Central memory CD8-positive, alpha-beta T cell (primary cell): Measurements from ENCODE around the gene TES.
A peak's percentile ranks its signal among the peaks of the same experiment; 100 is the strongest.

ENCODE experiments used
- ATAC-seq: fragments of 150-1000 bp; cut with Tn5 transposase; replicated peaks from 2 replicates; pipeline ENCODE4 v1.10.0; 2022; ENCODE audit warnings: mild to moderate bottlenecking, moderate FRiP score, moderate number of reproducible peaks; ENCODE audit not compliant: poor library complexity, severe bottlenecking; ENCODE audit errors: extremely low read depth
- DNase-seq, 2 donors: peaks; one replicate each; pipeline ENCODE4 v3.0.0; 2021; ENCODE audit warnings: low spot score in 2 of 2
- H3K27ac Mint-ChIP-seq: one replicate; pipeline ENCODE4 v1.8.0; 2022; ENCODE audit warnings: low read depth, mild to moderate bottlenecking, moderate library complexity, mixed read lengths
- H3K27me3 Mint-ChIP-seq: one replicate; pipeline ENCODE4 v1.8.0; 2022; ENCODE audit warnings: mixed read lengths
- H3K36me3 Mint-ChIP-seq: one replicate; pipeline ENCODE4 v1.8.0; 2022; ENCODE audit warnings: mild to moderate bottlenecking, moderate library complexity, mixed read lengths; ENCODE audit not compliant: insufficient read depth
- H3K4me1 Mint-ChIP-seq: one replicate; pipeline ENCODE4 v1.8.0; 2022; ENCODE audit warnings: mixed read lengths
- H3K4me3 Mint-ChIP-seq: one replicate; pipeline ENCODE4 v1.8.0; 2022; ENCODE audit warnings: mild to moderate bottlenecking, moderate library complexity, mixed read lengths
- H3K9me3 Mint-ChIP-seq: one replicate; pipeline ENCODE4 v1.8.0; 2022; ENCODE audit warnings: mixed read lengths

The TES gene

GRCh38 chr7:116230191-116231005 lies 20.1 kb downstream of the TES start:
- ATAC-seq = peak; percentile 16

GRCh38 chr7:116231543-116231942 lies 21.2 kb downstream of the TES start:
- peak overlapping the region; percentile 70 for H3K27ac Mint-ChIP-seq

More at GRCh38 chr7:116230191-116231005, 20.1 kb downstream of the TES start:
- Mint-ChIP-seq H3K36me3 (peaks cover 5% of the 10 kb centered on the region), H3K27ac (peak overlapping the region; percentile 70), H3K4me1 (peaks cover 65% of the 10 kb centered on the region), H3K4me3 (peak overlapping the region; percentile 39), H3K27me3 (no peaks in the 10 kb centered on the region), H3K9me3 (no peaks in the 10 kb centered on the region)
- no peak for DNase-seq

GRCh38 chr7:116231949-116232348 lies 21.6 kb downstream of the TES start:
- peak overlapping the region; percentile 41 for H3K27ac Mint-ChIP-seq

More at GRCh38 chr7:116231543-116231942, 21.2 kb downstream of the TES start:
- Mint-ChIP-seq H3K4me1 (peaks cover 56% of the 10 kb centered on the region), H3K36me3 (peaks cover 7% of the 10 kb centered on the region), H3K9me3 (no peaks in the 10 kb centered on the region), H3K4me3 (no peak overlapping the region), H3K27me3 (no peaks in the 10 kb centered on the region)
- ATAC-seq (no peak), DNase-seq (no peak)

GRCh38 chr7:116232350-116232749 lies 22.0 kb downstream of the TES start:
- H3K4me1 Mint-ChIP-seq = peaks cover 53% of the 10 kb centered on the region

More at GRCh38 chr7:116231949-116232348, 21.6 kb downstream of the TES start:
- DNase-seq (no peak), ATAC-seq (no peak)
- Mint-ChIP-seq H3K9me3 (no peaks in the 10 kb centered on the region), H3K27me3 (no peaks in the 10 kb centered on the region), H3K4me1 (peaks cover 52% of the 10 kb centered on the region), H3K36me3 (peaks cover 5% of the 10 kb centered on the region), H3K4me3 (no peak overlapping the region)

GRCh38 chr7:116232920-116233319 lies 22.6 kb downstream of the TES start:
- no peaks in the 10 kb centered on the region for H3K27me3 Mint-ChIP-seq
- no peaks in the 10 kb centered on the region for H3K9me3 Mint-ChIP-seq
- peak overlapping the region; percentile 51 for H3K27ac Mint-ChIP-seq
- no peak overlapping the region for H3K4me3 Mint-ChIP-seq
- peaks cover 10% of the 10 kb centered on the region for H3K36me3 Mint-ChIP-seq
- DNase-seq (no peak), ATAC-seq (no peak)
- H3K4me1 Mint-ChIP-seq = peaks cover 54% of the 10 kb centered on the region

More at GRCh38 chr7:116232350-116232749, 22.0 kb downstream of the TES start:
- no peak for DNase-seq
- no peak overlapping the region for H3K4me3 Mint-ChIP-seq
- H3K27me3 Mint-ChIP-seq = no peaks in the 10 kb centered on the region
- peaks cover 4% of the 10 kb centered on the region for H3K36me3 Mint-ChIP-seq
- H3K9me3 Mint-ChIP-seq = no peaks in the 10 kb centered on the region
- no peak for ATAC-seq
- H3K27ac Mint-ChIP-seq = peak overlapping the region; percentile 41

- H3K9me3 Mint-ChIP-seq = no peaks in the 10 kb centered on the region
- no peak overlapping the region for H3K4me3 Mint-ChIP-seq
- no peaks in the 10 kb centered on the region for H3K27me3 Mint-ChIP-seq
- peaks cover 18% of the 10 kb centered on the region for H3K36me3 Mint-ChIP-seq
- DNase-seq (no peak), ATAC-seq (peak; percentile 45)
- H3K4me1 Mint-ChIP-seq = peaks cover 54% of the 10 kb centered on the region
- H3K27ac Mint-ChIP-seq = peak overlapping the region; percentile 55
These were observed 24.3 kb downstream of the TES start for GRCh38 chr7:116234517-116235200.

GRCh38 chr7:116235380-116235779 lies 25.0 kb downstream of the TES start:
- no peak overlapping the region for H3K4me3 Mint-ChIP-seq
- H3K27ac Mint-ChIP-seq = peak overlapping the region; percentile 55
- no peaks in the 10 kb centered on the region for H3K9me3 Mint-ChIP-seq
- ATAC-seq (no peak), DNase-seq (no peak)
- peaks cover 18% of the 10 kb centered on the region for H3K36me3 Mint-ChIP-seq
- H3K27me3 Mint-ChIP-seq = no peaks in the 10 kb centered on the region
- H3K4me1 Mint-ChIP-seq = peaks cover 50% of the 10 kb centered on the region

GRCh38 chr7:116236020-116236630 lies 25.8 kb downstream of the TES start:
- H3K4me3 Mint-ChIP-seq = no peak overlapping the region
- DNase-seq = peak; percentile 43 to 47

GRCh38 chr7:116239020-116239419 lies 28.7 kb downstream of the TES start:
- peaks cover 30% of the 10 kb centered on the region for H3K36me3 Mint-ChIP-seq
- H3K4me1 Mint-ChIP-seq = peaks cover 39% of the 10 kb centered on the region
- H3K9me3 Mint-ChIP-seq = no peaks in the 10 kb centered on the region
- no peak for DNase-seq
- H3K27me3 Mint-ChIP-seq = no peaks in the 10 kb centered on the region
- no peak overlapping the region for H3K4me3 Mint-ChIP-seq
- H3K27ac Mint-ChIP-seq = no peak overlapping the region
- no peak for ATAC-seq

More at GRCh38 chr7:116236020-116236630, 25.8 kb downstream of the TES start:
- Mint-ChIP-seq H3K36me3 (peaks cover 23% of the 10 kb centered on the region), H3K27ac (no peak overlapping the region), H3K9me3 (no peaks in the 10 kb centered on the region), H3K4me1 (peaks cover 50% of the 10 kb centered on the region), H3K27me3 (no peaks in the 10 kb centered on the region)
- ATAC-seq = peak; percentile 66

- Mint-ChIP-seq H3K4me1 (peaks cover 39% of the 10 kb centered on the region), H3K36me3 (peaks cover 32% of the 10 kb centered on the region), H3K4me3 (no peak overlapping the region), H3K27ac (no peak overlapping the region), H3K9me3 (no peaks in the 10 kb centered on the region), H3K27me3 (no peaks in the 10 kb centered on the region)
- DNase-seq (no peak), ATAC-seq (no peak)
These were observed 29.1 kb downstream of the TES start for GRCh38 chr7:116239434-116239833.

GRCh38 chr7:116240024-116240668 lies 29.8 kb downstream of the TES start:
- DNase-seq (no peak), ATAC-seq (no peak)
- Mint-ChIP-seq H3K36me3 (peaks cover 33% of the 10 kb centered on the region), H3K4me1 (peaks cover 42% of the 10 kb centered on the region), H3K4me3 (no peak overlapping the region), H3K27ac (no peak overlapping the region), H3K27me3 (no peaks in the 10 kb centered on the region), H3K9me3 (no peaks in the 10 kb centered on the region)

- Mint-ChIP-seq H3K4me3 (no peak overlapping the region), H3K4me1 (peaks cover 51% of the 10 kb centered on the region), H3K27ac (no peak overlapping the region), H3K36me3 (peaks cover 37% of the 10 kb centered on the region), H3K9me3 (no peaks in the 10 kb centered on the region), H3K27me3 (no peaks in the 10 kb centered on the region)
- no peak for ATAC-seq
- no peak for DNase-seq
These were observed 31.0 kb downstream of the TES start for GRCh38 chr7:116241291-116241690.
